HepG2 (cell line): ENCODE results near the gene MBOAT7. TPM values are rescaled to one million over a fixed set of nuclear protein-coding genes. Genes with fewer than 3 reads are reported as not detected.

Experiments used
- CREM ChIP-seq, 2 experiments: sonication (generic) in 1 of 2; formaldehyde crosslinking in 1 of 2; IDR thresholded peaks; 2 replicates each; pipeline versions ENCODE4 v1.4.0 to v1.6.1; 2016 to 2020; ENCODE audit warnings: antibody characterized with exemption in 1 of 2, mild to moderate bottlenecking in 1 of 2, missing genetic modification reagents in 1 of 2
- DR1 ChIP-seq: sonication (generic); formaldehyde crosslinking; IDR thresholded peaks from 2 replicates; pipeline ENCODE4 v1.8.0; 2021; ENCODE audit warnings: mild to moderate bottlenecking, missing genetic modification reagents, inconsistent platforms
- DRAP1 ChIP-seq: IDR thresholded peaks from 2 replicates; pipeline ENCODE4 v1.6.1; 2016; ENCODE audit warnings: missing genetic modification reagents, missing compliant biosample characterization
- GABPB1 ChIP-seq: IDR thresholded peaks from 2 replicates; pipeline ENCODE4 v1.6.1; 2016; ENCODE audit warnings: mild to moderate bottlenecking, missing genetic modification reagents, moderate library complexity, missing compliant biosample characterization
- HBP1 ChIP-seq: IDR thresholded peaks from 2 replicates; pipeline ENCODE4 v1.6.1; 2016; ENCODE audit warnings: low read depth, control low read depth
- IRF2 ChIP-seq: IDR thresholded peaks from 2 replicates; pipeline ENCODE4 v1.6.1; 2018; ENCODE audit warnings: missing genetic modification reagents, missing compliant biosample characterization
- MAFG ChIP-seq: sonication (generic); formaldehyde crosslinking; IDR thresholded peaks from 2 replicates; pipeline ENCODE4 v1.5.1; 2020; ENCODE audit warnings: mild to moderate bottlenecking, missing genetic modification reagents
- MLLT10 ChIP-seq: sonication (generic); formaldehyde crosslinking; IDR thresholded peaks from 2 replicates; pipeline ENCODE4 v1.4.0; 2020; ENCODE audit warnings: missing genetic modification reagents
- NFAT5 ChIP-seq: sonication (generic); formaldehyde crosslinking; IDR thresholded peaks from 2 replicates; pipeline ENCODE4 v1.4.0; 2020; ENCODE audit warnings: missing genetic modification reagents
- NFE2L2 ChIP-seq: fragments of 150-350 bp; IDR thresholded peaks from 2 replicates; pipeline ENCODE4 v1.6.1; 2014; ENCODE audit warnings: low read length
- SMAD1 ChIP-seq: sonication (generic); formaldehyde crosslinking; IDR thresholded peaks from 2 replicates; pipeline ENCODE4 v1.4.0; 2020; ENCODE audit warnings: missing genetic modification reagents, low read depth, mild to moderate bottlenecking, borderline replicate concordance
- SNAI1 ChIP-seq: sonication (generic); formaldehyde crosslinking; IDR thresholded peaks from 2 replicates; pipeline ENCODE4 v1.5.0; 2020; ENCODE audit warnings: mild to moderate bottlenecking, missing genetic modification reagents, borderline replicate concordance
- SUZ12 ChIP-seq: fragments of 150-350 bp; IDR thresholded peaks from 2 replicates; pipeline ENCODE4 v1.6.1; 2014; ENCODE audit warnings: low read depth, low read length
- TRIM22 ChIP-seq: fragments of 450-650 bp; IDR thresholded peaks from 2 replicates; pipeline ENCODE4 v1.6.1; 2017
- ZNF329 ChIP-seq: sonication (generic); formaldehyde crosslinking; IDR thresholded peaks from 2 replicates; pipeline ENCODE4 v1.9.0; 2021; ENCODE audit warnings: low read depth, mild to moderate bottlenecking, missing genetic modification reagents
- ZNF33A ChIP-seq: sonication (generic); formaldehyde crosslinking; IDR thresholded peaks from 2 replicates; pipeline ENCODE4 v1.5.1; 2020; ENCODE audit warnings: missing genetic modification reagents, mild to moderate bottlenecking, moderate library complexity, borderline replicate concordance
- ZNF652 ChIP-seq: IDR thresholded peaks from 2 replicates; pipeline ENCODE4 v1.6.1; 2016; ENCODE audit warnings: low read depth, borderline replicate concordance
- ZNF713 ChIP-seq: sonication (generic); formaldehyde crosslinking; IDR thresholded peaks from 2 replicates; pipeline ENCODE4 v1.4.0; 2020; ENCODE audit warnings: mild to moderate bottlenecking, missing genetic modification reagents
- ZSCAN20 ChIP-seq: sonication (generic); formaldehyde crosslinking; IDR thresholded peaks from 2 replicates; pipeline ENCODE4 v1.4.0; 2020; ENCODE audit warnings: missing genetic modification reagents, mild to moderate bottlenecking, borderline replicate concordance
- polyA plus RNA-seq, 8 experiments: library from polyadenylated mRNA; depleted of rRNA in 3 of 8; stranded (reverse) in 7 of 8; unstranded in 1 of 8; fragments of >200 nt; fragmentation: Illumina TruSeq in 4 of 8; extraction: Trizol in 4 of 8; gene quantifications; 2 replicates each; pipeline versions ENCODE4 v1.2.1 to v1.2.3, GENCODE V29; 2011 to 2016; ENCODE audit warnings: low read depth in 4 of 8, missing spikeins in 1 of 8, mixed read lengths in 1 of 8; ENCODE audit not compliant: insufficient read depth in 1 of 8
- total RNA-seq, 5 experiments: library from RNA; depleted of rRNA; stranded (reverse); fragments of >200 nt; fragmentation: Illumina TruSeq; extraction: Trizol; gene quantifications; 2 replicates each; pipeline ENCODE4 v1.2.3, GENCODE V29; 2016; ENCODE audit warnings: low read depth in 1 of 5

MBOAT7 gene
- total and polyA plus RNA-seq, 2 of the 13 experiments (the other 11 are each of a cell fraction or from before 2014, with no cell fraction given) = 22.2 to 25.5 TPM

GRCh38 chr19:54178581-54179261, 10.7 kb downstream of the MBOAT7 start (continued):
- TF ChIP-seq GABPB1 (CRISPR knock-in tag) (peak; percentile 27; the same call in 1 of the 2 replicates), HBP1 (CRISPR knock-in tag) (no peak), ZNF33A (no peak), DR1 (CRISPR knock-in tag) (no peak), NFE2L2 (no peak), SNAI1 (CRISPR knock-in tag) (no peak), ZNF329 (CRISPR knock-in tag) (no peak), DRAP1 (CRISPR knock-in tag) (no peak), MAFG (no peak), SMAD1 (no peak), CREM (IDR thresholded peaks at IDR 0.05) (peak; percentile 59; the same call in 1 of the 2 replicates), CREM (CRISPR knock-in tag; IDR thresholded peaks at IDR 0.05) (no peak), ZNF652 (CRISPR knock-in tag) (no peak), MLLT10 (CRISPR knock-in tag) (no peak), SUZ12 (peak; percentile 80), IRF2 (CRISPR knock-in tag) (no peak), ZSCAN20 (CRISPR knock-in tag) (no peak), TRIM22 (no peak), ZNF713 (CRISPR knock-in tag) (no peak), NFAT5 (CRISPR knock-in tag) (no peak)
